ENCODE data around the gene TMBIM6.

The TMBIM6 gene

DNA sequence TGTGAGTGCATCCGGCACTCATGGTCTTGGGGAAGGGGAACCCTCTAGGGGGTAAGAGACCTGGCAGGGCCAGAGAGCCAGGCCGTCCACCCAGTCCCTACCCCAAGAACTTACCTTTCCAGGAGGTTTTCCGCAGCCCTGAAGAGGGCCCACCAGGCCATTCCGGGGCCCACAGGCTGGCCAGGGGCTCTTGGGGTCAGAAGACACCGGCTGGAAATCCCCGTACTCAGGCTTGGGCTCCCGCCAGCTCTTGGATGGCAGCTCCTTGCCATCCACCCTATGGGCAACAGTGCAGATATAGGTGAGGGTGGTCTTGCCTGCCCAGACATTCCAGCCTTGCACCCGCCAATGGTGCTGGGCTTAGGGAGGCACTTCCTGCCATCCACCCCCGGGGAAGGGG is 52.3 kb downstream of the TMBIM6 start:
- no peak overlapping the region for H3K27ac ChIP-seq
- H3K4me3 ChIP-seq: no peak overlapping the region

DNA sequence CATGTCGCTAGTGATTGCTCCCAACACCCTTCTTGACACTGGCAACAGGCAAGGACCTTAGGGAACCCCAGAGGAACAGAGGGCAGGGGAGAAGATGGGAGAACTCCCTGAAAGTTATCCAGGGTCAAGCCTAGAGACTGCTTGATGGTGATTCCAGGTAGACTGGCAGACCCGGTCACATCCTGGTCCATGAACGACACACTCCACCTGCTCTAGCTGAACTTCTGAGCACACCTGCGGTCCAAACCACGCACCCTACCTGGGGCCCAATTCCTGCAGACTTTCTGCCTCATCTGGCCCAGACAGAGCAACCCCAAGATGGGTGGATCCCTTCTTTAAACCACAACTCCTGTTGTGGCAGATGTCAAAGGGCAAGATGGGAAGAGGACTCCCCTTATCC is 52.7 kb downstream of the TMBIM6 start:
- no peak overlapping the region for H3K4me3 ChIP-seq
- H3K27ac ChIP-seq: no peak overlapping the region

DNA sequence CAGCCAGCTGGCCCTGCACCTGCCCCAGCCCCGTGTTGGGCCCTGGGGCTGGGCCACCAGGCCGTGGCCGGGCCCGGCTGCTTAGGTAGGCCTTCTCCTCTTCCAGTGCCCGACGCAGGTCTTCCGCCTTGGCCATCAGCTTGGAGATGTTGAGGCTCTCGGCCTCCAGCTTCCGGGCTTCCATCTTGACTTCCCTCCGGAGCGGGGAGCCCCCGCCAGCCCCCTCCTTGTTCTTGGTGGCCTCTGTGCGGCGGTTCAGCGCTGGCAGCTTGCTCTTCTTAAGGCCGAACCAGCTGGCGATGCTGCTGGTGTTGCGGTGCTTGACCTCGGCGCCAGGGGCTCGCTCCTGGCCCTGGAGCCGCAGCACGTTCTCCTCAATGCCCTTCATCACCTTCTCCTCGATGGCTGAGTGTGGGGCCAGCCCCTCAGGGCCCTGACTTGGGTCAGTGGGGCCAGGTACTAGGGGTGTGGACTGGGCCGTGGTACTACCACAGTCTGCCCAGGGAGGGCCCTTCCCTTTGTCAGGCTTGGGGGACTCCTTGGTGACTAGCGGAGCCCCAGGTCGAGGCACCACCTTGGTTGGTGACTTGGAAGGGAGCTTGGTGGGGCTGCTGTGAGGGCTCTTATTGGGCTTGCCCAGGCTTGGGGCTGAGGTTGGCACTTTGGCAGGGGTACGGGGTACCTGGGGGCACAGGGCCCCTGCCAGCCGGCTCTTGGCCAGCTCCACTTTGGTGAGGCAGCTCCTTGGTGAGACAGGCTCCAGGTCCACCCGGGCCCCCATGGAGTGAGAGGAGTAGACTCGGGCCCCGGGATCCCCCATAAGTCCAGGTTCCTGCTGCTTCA is 53.7 kb downstream of the TMBIM6 start:
- no peak overlapping the region for H3K4me3 ChIP-seq
- H3K27ac ChIP-seq: peak overlapping the region in 1 of 21 experiments; percentile 41

DNA sequence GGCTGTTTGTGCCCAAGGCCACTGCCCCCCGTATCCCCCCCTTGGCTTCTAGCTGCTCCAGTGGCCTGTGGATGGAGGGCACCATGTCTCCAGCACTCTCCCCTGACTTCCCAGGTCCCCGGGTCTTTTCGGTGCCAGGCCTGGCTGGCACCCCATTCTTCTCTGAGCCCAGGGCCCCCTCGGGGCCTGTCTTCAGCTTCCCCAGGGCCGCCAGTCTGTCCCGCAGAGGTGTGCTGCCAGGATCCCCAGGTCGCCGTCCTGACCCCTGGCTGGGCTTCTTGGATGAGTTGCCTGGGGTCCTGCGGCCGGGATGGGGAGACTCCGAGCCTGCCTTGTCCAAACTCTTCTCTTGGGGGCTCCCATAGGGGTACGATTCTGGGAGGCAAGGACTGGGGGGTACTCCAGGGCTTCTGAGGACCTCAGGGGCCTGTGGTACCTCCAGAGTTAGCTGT is 54.3 kb downstream of the TMBIM6 start:
- Histone ChIP-seq H3K27ac (peak overlapping the region in 2 of 21 experiments; percentile 31 to 41), H3K4me3 (no peak overlapping the region)

DNA sequence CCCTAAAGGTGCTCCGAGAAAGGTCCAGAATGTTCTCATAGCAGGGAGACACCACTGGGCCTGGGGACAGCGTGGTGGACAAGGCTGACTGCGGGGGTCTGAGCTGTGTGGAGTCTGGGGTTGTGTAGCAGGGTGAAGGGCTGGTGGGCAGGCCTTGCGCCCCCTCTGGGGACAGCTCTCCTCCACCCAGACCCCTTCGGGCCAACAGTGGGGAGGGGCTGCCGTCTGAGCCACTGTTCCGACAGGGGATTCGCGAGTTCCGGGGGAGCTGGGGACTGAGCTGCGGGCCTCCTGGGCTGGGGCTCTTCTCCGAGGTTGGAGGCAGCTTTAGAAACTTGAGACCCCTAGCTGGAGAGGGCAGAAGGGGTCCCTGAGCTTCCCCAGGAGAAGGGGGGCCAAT is 54.8 kb downstream of the TMBIM6 start:
- H3K27ac ChIP-seq: peak overlapping the region in 2 of 21 experiments; percentile 31 to 41
- no peak overlapping the region for H3K4me3 ChIP-seq

DNA sequence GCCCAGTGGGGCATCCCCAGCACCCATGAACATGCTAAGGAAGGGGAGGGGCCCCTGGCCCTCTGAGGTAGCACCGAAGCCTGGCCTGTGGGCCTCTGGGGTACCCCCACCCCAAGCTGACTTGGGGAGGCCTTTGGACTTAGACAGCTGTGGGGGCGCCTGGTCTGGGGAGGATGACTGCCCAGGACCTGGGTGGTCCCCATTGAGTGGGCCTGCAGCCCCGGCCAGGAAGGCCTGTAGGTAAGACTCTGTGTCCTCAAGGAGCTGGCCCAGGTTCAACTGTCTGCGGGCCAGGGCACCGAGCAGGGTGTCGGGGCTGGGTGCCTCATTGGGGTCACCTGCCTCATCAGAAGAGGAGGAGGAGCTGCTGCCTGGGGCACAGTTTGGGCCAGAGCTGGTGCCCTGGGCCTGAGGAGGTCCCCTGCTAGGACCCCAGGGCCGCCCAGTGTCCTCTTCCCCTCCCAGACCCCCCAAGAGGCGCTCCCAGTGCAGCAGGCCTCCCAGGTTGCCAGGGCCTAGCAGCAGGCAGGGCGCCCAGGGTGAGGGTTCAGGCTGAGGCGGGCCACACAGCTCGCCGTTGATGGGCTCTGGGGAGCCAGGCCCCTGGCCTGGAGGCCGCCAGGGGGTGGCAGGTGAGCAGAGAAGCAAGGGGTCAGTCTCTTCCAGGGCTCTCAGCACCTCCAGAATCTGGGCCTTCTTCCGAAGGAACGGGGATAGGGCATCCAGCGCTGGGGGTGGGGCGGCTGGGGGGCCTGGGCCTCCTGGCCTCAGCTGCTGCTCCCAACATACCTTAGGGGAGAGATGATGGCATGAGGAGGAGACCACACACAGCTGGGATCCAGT is 55.5 kb downstream of the TMBIM6 start:
- Histone ChIP-seq H3K27ac (peak overlapping the region in 4 of 21 experiments; percentile 13 to 72 (median 50)), H3K4me3 (no peak overlapping the region)

DNA sequence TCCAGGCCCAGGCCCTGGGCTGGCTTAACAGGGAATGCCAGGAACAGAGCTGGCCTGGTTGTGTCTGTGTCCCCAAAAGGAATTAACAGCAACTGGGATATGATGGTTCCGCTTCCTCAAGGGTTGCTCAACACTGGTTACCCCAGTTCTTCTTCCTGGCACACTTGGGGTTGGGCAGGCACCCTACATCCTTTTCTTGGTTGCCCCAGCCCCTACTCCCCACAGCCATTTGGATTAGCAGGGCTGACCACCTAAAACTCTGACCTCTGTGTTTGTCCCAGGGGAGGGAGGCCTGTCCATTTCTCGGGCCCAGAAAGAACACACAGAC is 56.1 kb downstream of the TMBIM6 start:
- no peak overlapping the region for H3K4me3 ChIP-seq

DNA sequence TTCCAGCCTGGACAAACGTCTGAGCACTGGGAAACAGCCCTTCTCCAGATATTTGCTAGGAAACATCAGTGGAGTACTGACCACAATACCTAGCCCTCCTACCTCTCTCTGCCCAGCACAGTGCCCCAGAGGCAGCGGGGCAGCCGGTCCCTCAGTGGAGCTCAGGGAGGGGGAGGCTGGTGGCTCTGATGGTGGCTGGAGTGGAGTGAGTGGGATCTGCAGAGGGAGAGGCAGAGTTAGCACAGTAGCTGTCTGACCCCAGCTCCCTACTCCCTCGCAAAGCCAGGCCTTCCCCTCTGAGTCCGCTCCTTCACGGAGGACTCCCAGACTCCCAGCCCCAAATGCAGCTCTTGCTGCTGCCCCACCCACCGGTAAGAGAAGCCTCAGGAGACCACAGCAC is 56.9 kb downstream of the TMBIM6 start:
- Histone ChIP-seq H3K4me3 (no peak overlapping the region), H3K27ac (no peak overlapping the region)

More for the DNA sequence above, 56.1 kb downstream of the TMBIM6 start:
- peak overlapping the region in 3 of 21 experiments; percentile 45 to 72 (median 55) for H3K27ac ChIP-seq

DNA sequence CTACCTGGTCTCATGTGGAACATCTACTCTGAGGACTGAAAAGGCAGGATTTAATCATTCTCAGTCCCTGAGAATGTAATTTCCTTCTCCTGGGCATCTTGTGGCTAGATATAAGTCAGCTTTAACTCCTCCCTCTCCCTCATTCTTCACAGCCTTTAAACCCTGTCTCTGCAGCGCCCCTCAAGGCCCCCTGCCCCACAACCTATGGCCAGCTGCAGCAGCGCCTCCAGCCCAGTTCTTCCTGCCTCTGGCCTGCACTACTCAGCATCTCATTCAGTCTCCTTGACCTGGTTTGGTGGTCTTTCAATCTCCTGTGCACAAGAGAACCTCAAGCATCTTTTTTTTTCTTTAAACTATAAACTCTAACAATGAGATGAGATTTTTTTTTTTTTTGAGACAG is 57.6 kb downstream of the TMBIM6 start:
- H3K27ac ChIP-seq: no peak overlapping the region
- no peak overlapping the region for H3K4me3 ChIP-seq

DNA sequence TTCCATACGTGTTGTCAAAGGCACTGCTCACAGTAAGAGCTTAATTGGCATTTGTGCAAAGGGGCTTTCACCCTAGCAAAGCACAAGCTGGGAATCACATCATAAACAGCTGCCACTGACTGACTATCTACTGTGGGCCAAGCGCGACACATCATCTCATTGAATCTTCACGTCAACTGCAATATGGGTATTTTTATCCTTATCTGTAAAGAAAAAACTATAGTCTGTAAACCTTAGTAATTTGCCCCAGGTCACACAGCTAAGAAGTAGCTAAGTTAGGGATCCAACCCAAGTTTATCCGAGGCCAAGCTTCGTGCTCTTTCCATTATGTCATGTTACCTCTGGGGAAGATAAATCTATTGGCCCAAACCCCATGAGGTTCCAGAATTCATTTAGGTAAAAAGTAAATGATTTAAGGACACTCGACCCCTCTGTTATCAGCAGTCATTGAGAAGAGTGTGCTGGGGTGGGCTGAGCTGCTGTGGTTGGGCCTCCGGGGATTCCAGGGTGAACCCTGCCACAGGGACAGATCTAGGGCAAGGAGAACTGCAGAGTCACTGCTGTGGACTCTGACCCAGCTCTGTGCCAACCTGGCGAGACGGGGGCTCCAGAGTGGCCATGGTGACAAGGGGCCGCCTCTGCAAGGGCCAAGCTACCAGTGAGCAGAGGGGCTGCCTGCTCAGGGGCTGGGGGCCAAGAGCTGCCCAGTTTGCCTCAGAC is 59.2 kb downstream of the TMBIM6 start:
- no peak overlapping the region for H3K4me3 ChIP-seq
- H3K27ac ChIP-seq: no peak overlapping the region

DNA sequence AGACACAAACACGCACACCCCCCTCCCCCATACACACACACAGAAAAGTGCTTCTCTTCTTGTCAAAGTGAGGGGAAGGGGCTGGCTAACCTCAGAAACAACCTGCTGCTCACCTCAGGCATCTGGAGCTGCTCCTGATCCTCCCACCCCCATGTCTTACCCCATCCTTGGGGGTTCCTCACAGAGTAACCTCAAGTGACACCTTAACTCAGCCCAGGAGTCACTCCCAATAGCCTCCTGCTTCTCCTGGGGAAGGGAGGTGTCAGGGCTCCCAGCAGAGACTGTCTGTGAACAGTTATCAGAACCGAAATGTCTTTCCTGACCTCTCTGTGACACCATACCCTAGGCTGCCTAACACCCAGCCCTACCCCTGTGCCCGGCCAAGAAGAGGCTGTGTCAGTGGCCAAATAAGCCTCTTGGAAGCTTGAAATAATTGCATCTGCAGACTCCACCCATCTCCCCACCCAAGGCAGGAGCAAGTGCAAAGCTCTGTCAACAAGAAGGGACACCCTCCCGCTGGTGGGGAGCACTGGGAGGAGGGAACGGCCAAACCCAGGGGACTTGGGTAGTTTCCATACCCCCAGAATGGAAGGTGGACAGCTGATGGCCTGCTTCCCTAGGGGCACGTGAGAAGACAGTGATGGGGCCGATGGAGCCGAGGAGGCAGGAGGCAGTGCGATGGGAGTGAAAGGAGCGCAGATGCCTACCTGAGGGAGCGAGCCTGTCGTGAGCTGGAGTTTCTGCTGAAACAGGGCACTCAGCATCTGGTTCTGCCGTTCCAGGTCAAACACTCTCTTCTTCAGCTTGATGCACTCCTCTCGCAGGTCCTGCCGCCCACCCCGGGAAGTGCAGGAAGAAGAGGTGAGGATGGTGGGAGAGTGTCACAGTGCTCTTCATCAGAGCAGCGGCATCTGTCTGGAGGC is 60.0 kb downstream of the TMBIM6 start:
- Histone ChIP-seq H3K4me3 (no peak overlapping the region), H3K27ac (no peak overlapping the region)

DNA sequence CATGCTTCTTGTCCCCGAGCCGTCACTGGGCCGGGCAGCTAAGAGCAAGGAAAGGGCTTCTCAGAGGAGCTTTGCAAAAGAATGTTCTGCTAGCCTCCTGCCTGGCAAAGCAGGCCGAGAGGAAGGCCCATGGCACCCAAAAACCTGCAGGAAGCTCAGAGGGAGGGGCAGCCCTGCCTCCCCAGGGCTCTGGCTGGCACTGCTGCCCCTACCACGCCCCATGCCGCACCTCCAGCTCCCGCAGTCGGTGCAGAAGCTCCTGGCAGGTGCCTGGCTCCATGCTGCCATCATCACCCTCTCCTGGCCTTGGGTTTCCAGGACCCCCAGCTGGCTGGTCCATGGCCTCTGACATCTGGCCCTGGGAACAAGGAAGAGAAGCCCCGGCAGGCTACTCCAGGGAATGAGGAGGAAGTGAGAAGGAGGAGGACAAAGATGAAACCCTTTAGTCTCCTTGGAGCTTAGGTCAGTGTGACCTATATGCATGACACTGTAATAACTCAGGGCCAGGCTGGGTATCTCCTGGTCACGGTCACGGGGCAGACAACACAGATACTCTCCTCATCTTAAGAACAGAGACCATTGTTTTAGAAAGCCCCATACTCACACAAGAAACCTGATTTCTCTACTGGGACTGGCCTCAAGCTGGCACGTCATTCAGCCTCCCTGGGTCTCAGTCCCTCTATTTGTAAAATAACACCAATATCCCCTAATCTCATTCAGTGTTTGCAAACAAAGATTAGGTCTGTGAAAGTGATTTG is 62.5 kb downstream of the TMBIM6 start:
- no peak overlapping the region for H3K4me3 ChIP-seq
- no peak overlapping the region for H3K27ac ChIP-seq

DNA sequence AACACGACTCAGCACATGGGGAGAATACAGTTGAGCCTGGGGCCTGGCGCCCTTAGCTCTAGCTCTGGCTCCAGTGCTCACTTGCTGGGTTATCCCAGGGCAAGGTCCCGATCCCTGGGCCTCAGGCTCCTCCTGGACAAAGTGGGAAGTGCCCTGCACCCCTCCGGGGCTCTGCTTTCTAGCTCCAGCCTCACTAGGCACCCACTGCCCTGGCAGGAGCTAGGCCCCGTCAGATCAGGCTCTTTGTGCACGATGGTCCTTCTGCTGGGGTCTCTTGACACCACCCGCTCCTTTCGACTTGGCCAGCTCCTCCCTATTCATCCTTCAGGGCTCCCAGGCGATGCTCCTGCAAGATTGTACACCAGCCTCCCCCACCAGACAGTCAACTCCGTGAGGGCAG is 63.5 kb downstream of the TMBIM6 start:
- Histone ChIP-seq H3K27ac (no peak overlapping the region), H3K4me3 (no peak overlapping the region)

DNA sequence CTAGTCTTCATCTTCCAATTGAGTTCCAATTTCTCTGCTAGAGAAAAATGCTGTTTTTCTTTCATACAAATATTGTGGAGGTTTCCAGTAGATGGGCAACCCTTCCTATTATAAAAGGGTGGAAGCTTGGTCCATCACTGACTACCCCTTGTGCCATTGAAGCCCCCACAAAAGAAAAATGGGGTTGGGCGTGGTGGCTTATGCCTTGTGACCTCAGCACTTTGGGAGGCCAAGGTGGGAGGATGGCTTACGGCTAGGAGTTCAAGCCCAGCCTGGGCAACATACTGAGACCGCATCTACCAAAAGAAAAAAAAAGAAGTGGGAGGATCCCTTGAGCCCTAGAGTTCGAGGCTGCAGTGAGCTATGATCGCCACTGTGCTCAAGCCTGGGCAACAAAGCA is 64.1 kb downstream of the TMBIM6 start:
- Histone ChIP-seq H3K27ac (no peak overlapping the region), H3K4me3 (no peak overlapping the region)

DNA sequence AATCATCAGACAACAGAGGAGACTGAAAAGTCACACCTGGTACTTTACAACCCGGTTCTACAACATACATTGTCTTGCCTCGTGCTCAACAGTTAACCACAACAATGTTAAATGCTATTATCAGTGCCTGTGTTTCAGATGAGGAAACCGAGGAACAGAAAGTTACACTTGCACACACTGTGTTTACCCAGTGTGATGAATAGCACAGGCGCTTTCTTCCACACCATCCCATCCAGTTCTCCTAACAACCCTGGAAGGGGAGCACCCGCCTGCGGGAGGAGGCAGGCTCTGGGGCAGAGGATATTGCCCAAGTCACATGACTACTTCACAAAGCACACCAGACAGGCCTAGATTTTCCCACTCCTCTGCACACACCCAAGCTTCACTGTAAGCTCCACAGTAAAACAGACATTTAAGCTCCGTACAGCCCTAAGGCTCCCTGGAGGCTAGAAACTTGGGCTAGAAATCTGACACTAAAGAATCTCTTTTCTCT is 65.0 kb downstream of the TMBIM6 start:
- Histone ChIP-seq H3K4me3 (no peak overlapping the region), H3K27ac (no peak overlapping the region)

DNA sequence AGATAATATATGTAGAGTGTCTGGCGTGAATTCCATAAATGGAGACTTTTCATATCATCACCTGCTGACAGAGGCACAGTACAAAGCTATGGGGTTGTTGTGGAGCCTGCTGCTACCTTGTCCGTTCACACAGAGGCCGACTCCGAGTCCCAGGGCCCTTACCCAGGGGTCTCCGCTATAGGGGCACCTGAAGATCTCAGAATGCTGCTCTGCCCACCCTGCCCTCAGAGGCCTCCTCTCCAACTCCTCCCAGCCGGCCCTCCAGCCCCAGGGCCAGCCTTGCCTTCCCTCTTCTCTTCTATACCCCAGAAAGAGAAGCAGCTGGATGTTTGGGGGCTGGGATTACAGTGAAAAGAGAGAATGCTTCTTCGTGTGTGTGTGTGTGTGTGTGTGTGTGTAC is 65.5 kb downstream of the TMBIM6 start:
- Histone ChIP-seq H3K27ac (no peak overlapping the region), H3K4me3 (no peak overlapping the region)

DNA sequence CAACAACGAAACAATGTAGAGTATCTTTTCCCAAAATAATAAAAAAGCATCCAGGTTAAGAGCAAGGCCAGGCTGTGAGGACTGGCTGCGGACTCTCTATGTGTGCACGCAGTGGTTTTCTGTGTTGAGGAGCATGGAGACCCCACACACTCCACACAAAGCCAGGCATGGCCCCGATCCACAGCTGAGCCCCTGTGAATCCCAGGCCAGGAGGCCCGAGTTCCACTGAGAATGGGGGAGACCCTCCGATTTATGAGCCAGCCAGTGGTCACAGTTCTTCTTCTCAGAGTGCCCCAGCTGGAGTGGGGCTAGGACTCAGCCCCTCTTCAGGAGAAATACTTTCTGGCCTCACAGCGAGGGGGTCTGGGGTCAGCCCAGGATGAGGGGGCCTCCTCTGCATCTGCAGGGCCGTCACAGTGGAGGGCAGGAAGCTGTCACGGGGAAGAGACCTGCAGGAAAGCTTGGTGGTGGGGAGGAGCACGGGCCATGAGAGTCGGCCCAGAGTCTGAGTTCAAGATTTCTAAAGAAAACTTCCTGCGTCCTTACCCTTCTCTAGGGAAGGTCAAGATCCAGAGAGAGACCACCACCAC is 66.7 kb downstream of the TMBIM6 start:
- H3K4me3 ChIP-seq: no peak overlapping the region
- peak overlapping the region in 9 of 21 experiments; percentile 51 to 88 (median 77) for H3K27ac ChIP-seq

Measured in skin epidermis (tissue), 12 donors.